Stimulated activated CD4-positive, alpha-beta T cell treated with anti-CD3 and anti-CD28 coated beads, Interleukin-1b, Interleukin-23, amount 100 ng/mL, for 4 hours (primary cell): Measurements from ENCODE around the gene CYB5B.
"Not testable (repeated sequence)": the region's sequence is repeated elsewhere in the genome, so short reads cannot be mapped to it uniquely, and the experiment has no call there.

Experiments
- DNase-seq, 2 donors: peaks; one replicate each; pipeline ENCODE4 v3.0.0-alpha.2; 2020; ENCODE audit warnings: low read depth in 2 of 2

The CYB5B gene

DNA sequence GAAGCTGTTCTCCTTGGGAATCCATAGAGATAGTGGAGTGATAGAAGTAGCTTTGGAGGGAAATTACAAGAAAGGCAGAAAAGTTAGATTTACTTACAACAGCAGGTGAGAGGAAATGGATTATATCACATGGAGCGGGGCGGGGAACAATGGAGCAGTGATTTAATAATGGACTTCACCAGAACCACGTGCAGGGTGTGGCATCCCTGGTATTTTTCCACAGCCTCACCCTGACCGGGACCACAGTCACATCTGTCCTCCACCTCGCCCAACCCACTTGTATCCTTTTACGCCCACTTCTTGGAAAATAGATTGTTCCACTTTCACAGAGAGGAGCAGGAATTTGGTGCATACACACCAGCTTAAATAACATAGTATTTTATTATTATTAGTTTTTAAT, 15.9 kb upstream of the CYB5B start:
- no peak for DNase-seq

DNA sequence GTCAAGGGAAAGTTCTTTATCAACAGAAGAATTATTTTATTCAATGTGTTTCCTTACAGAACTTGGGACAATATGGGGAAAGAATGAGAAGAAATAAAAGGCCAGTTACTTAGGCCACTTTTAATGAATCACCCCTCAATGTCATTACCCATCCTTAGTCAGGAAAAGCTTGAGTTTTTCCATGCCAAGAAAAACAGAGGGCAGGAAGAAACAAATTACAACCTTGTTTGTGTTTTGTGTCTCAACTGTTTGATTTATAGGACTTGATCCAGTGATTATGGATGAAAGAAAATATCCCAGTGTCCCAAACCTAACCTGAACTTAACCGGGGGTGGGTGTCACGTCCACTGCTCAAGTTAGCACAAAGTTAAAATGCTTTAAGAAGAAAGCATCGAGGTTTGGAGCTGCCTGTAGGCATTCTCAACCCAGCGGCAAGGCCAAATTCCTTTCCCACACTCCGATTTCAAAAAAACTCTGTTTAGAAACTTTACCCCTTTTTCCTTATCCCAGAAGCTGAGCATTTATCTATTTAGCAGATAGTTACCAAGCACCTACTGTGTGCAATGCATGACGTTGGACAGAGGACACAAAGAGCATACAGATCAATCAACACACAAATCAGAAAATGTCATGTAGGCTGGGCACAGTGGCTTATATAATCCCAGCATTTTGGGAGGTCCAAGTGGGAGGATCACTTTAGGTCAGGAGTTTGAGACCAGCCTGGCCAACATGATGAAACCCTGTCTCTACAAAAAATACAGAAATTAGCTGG, 14.0 kb upstream of the CYB5B start:
- no peak for DNase-seq

DNA sequence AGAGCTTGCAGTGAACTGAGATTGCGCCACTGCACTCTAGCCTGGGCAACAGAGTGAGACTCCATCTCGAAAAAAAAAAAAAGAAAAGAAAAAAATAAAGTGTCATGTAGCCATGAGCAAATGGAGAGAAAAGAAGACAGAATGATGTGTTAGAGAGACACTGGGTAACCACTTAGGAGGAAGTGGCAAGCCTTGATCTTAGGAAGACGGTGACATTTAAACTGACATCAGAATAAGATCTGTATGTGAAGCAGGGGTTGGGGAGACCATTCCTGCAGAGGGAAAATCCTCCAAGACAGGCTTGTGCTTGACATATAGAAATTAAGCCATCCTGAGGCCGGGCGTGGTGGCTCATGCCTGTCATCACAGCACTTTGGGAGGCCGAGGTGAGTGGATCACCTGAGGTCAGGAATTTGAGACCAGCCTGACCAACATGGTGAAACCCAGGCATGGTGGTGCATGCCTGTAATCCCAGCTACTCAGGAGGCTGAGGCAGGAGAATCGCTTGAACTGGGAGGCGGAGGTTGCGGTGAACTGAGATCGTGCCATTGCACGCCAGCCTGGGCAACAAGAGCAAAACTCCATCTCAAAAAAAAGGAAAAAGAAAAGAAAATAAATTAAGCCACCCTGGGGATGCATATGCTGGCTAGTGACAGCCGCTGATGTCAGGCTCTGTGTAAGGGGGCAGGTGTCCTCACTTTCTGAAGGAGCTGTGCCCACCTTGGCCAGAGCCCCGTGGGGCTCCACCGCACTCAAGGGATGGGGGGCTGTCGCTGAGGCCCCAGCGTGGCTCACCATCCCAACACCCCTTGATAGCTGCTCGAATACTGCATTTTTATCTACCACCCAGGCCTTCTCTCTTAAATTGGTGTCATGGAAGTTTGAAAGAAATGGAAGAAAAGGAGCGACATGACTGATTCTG, 13.1 kb upstream of the CYB5B start:
- DNase-seq, result no peak

DNA sequence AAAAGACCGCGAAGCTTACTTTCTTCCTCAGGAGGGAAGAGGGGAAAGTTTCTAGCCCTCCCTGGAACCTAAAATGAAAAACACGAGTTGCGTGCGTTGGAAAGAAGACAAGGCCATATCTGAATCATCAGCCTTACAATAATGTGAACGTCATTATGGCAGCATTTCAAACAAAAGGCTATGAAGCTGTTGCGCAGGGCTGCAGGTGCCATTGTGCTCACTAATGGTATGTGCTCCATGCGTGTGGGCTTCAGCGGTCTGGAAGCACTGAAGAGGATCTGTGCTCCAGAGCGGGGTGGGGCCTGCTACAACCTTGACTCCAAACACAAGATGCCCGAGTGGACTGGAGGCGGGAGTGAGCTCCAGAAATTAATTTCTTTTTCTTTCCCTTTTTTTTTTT, 12.1 kb upstream of the CYB5B start:
- no peak for DNase-seq

DNA sequence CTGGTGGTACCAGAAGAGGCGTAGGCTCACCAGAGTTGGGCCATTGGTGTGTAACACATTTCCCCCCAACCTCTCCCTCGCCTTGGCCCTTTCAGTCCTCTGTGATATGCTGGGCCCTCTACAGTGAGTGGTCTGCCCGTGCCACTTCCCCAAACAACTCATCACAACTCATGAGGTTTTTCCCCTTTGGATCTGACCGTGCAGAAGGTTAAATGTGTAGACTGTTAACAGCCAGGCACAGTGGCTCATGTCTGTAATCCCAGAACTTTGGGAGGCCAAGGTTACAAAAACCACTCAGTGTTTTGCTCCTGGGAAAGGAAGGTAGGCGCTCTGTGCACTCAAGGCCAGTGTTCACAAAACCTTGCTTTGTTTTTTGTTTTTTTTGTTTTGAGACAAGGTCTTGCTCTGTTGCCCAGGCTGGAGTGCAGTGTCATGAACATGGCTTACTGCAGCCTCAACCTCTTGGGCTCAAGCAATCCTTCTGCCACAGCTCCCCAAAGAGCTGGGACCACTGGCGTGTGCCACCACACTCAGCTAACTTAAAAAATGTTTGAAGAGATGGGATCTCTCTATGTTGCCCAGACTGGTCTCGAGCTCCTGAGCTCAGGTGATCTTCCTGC, 11.3 kb upstream of the CYB5B start:
- DNase-seq, result no peak

DNA sequence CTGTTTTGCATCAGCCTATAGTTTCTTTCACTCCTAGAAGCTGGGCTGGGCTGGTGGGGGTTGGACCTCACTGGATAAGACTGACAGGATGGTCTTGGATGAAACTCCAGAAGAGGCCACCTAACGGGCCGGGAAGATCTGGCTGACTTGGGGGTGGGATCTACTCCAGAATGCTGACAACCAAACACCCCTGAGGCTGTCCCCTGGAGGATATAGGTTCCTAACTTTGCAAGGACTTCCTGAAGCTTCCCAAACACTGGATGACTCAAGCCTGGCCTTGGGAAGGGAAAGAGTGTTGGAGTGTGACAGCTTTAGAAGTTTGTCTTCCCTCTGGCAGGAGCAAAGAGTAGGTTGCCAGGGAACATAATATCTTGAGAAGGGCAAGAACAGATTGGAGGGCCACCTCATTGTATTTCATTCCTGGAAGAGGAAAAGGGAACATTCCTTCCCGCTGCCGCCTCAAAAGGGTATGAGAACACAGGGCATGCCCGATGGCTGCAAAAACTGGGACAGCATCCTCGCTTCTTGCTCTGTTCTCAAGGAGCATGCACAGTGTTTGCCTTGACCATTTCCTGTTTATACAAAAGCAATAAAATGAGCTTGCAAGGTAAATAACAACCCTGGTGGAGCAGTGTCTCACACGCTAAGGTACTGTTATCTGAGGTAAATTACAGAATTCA, 6.8 kb upstream of the CYB5B start:
- DNase-seq, result no peak

DNA sequence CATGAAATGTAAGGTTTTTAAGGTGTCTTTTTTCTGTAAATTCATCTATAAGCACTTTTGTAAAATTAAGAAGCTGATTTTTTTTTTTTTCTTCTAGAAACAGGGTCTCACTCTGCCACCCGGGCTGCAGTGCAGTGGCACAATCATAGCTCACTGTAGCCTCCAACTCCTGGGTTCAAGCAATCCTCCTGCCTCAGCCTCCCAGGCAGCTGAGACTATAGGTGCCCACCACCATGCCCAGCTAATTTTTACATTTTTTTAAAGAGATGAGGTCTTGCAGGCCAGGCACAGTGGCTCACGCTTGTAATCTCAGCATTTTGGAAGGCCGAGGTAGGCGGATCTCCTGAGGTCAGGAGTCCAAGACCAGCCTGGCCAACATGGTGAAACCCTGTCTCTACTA, 4.5 kb upstream of the CYB5B start:
- DNase-seq, result no peak

DNA sequence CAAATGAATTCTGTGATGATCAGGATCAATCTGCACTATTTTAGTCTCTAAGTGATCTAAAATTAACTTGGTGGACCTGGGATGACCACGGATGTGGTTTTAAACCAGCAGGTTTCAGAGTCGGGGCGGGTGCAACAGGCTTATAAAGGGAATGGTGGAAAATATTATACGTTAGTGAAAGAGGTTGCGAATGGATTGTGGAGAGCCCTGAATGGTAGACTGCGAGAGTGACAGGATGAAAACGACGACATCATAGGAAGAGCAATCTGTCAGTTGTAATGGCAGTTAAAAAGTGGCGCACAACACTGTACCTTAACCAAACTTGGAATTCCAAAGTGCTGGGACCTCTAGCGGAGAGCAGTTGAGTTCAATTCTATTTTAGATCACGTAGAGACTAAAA, 1.2 kb upstream of the CYB5B start:
- no peak for DNase-seq

DNA sequence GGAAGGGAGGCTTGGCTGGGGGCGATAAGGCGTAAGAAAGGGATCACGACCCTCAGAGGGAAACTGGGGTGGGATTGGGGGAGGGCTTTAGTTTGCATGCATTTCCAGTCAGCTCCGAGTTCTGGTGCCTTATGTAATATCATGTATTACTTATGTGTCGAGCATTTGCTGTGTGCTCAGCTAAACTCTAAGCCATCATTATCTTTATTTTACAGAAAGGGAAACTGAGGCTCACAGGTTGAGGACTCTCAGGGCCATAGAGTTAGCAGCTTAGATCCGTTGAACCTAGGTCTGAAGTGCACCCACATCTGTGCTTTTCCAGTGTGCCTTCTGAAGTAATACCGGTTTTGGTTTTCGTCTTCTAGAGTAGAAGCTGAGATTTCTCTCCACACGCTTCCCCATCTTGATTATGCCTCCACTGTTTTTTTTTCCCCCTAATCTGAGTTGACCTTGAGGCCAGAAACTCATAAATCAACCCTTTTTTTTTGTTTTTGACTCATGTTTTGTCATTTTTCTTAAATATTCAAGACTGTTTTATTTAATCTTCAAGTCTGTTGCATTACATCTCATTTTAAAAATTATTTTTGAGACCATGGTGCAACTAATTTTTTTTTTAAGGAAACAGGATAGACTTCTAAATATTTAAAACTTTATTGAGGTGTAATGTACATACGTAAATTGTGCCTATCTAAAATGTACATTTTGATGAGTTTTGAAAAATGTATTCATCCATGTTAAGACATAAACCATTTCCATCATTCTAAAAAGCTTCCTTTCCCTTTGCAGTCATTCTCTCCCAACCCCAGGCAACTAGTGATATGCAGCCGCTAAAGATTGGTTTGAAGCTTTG, 741 bp downstream of the CYB5B start:
- no peak for DNase-seq

DNA sequence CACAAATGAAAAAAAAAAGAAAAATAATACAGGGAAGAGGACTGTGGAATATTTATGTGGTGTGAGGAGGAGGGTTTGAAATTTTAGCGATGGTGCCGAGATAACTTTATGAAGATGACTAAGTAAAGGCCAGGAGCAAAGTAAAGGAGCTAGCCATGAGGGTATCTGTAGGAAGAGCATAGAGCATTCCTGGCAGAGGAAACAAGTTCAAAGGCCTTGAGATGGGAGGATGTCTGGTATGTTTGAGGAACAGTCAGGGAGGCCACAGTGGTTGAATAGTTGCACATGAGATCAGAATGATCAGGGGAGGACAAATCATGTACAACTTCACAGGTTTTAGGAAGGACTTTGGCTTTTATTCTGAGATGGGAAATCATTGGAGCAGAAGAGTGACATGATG, 4.2 kb downstream of the CYB5B start:
- no peak for DNase-seq

DNA sequence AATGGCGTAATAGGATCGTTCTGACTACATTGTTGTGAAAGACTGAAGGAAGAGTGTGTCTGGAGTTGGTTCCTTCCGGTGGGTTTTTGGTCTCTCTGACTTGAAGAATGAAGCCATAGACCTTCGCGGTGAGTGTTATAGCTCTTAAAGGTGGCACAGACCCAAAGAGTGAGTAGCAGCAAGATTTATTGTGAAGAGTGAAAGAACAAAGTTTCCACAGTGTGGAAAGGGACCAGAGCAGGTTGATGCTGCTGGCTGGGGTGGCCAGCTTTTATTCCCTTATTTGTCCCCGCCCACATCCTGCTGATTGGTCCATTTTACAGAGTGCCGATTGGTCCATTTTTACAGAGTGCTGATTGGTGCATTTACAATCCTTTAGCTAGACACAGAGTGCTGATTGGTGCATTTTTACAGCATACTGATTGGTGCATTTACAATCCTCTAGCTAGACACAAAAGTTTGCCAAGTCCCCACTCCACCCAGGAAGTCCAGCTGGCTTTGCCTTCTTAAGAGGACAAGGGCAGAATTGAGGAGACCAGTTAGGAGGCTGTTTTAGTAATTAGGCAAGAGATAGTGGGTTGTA, 4.7 kb downstream of the CYB5B start:
- not testable (repeated sequence) for DNase-seq

DNA sequence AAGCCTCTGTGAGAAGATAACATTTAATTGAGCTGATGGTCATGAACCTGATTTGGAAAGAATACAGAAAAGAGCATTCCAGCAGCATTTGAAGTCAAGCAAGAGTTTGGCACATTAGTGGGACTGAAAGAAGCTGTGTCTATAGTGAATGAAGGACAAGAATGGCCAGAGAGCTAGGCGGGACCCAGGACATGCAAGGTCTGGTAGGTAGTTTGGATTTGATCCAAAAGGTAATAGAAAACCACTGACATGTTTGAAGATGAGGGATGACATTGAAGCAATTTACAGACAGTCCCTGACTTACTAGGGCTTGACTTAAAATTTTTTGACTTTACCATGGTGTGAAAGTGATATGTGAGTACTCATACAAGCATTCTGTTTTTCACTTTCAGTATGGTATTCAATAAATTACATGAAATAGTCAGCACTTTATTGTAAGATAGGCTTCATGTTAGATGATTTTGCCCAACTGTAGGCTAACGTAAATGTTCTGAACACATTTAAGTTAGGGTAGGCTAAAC, 7.6 kb downstream of the CYB5B start:
- no peak for DNase-seq

DNA sequence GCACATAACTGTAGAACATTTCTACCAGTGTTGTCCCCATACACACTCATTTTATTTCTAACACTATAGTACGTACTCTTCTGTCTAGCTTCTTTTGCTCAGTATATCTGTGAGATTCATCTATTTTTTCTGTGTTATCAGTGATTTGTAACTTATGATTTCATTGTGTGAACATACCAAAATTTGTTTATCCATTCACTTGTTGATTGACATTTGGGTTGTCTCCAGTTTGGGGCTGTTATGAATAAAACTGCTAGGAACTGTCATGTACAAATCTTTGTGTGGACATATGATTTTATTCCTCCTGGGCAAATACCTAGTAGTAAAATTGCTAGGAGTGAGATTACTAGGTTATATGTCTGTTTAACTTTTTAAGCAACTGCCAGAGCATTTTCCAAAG, 9.6 kb downstream of the CYB5B start:
- no peak for DNase-seq

DNA sequence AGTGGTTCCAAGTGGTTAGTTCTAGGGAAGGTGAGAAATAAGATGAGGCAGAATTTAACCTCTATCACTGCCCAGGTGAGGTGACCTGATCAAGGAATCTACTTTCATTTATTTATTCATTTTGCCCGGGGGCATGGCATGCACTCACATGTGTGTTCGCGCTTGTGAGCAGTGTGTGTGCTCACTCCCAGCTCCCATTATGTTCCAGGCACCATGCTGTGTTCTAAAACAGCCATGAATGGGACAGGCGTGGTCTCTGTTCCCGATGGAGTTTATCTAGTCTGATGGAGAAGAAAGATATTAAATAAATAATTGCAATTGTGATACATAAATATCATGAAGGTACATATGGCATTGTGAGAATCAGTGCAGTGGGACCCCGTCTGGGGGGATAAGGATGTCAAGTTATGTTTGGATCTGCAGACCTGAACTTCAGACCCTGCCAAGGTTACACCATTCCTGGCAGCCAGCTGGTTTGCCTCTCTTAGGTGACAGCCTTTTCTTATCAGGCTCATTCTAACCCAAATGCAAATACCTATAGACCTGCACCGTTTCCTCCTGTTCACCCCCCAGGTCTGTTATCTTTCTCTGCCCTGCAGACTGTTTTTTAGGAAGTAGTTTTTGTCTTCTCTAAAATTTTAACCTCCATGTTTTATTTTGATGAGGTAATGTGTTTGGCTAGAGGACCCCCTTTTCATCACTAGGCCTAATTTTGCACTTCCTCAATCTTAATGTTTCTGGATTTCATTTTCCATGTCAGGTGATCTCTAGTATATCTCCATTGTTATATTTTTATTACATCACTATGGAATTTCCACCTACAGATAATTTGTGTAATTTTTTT, 11.8 kb downstream of the CYB5B start:
- DNase-seq, result no peak

DNA sequence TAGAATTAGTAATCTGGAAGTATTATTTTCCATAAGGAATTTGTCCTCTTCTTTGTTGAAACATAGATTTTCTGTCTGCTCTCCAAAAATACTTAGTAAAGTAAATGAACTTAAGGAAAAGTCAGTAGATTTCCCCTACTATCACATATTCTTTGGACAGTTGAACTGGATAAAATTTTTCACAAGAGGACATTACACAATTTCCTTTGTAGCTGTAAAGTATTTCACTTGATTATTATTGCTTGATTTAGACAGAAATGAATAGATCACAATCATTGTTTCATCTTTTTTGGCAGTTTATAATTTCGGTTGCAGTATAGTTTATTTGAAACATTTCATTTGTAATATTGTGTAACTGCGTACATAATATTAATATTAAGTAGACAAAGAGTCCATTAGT, 12.5 kb downstream of the CYB5B start:
- DNase-seq, result no peak

DNA sequence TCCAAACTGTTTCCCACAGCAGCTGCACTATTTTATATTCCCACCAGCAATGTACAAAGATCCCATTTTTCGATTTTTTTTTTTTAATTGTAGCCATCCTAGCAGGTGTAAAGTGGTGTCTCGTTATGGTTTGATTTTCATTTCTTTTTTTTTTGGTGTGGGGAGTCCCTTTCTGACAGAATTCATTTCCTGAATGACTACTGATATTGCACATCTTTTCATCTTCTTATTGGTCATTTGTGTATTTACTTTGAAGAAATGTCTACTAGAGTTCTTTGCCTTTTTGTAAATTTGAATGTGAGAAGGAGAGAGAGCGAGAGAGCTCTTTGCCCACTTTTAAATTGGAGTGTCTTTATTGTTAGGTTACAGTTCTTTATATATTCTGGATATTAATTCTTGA, 14.0 kb downstream of the CYB5B start:
- no peak for DNase-seq

DNA sequence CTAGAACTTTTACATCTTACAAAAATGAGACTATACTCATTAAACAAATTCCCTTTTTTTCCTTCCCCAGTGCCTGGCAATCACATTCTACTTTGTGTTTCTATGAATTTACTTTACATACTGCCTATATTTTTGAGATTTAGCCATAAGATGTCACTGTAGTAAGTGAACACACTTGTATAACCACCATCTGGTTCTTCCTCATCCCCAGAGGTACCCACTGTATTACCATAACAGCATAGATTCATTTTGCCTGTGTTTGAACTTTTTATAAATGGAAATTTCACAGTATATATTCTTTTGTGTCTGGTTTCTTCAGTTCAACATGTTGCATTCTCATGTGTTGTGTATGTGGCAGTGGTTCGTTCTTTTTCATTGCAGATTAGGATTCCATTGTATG, 15.8 kb downstream of the CYB5B start:
- no peak for DNase-seq

DNA sequence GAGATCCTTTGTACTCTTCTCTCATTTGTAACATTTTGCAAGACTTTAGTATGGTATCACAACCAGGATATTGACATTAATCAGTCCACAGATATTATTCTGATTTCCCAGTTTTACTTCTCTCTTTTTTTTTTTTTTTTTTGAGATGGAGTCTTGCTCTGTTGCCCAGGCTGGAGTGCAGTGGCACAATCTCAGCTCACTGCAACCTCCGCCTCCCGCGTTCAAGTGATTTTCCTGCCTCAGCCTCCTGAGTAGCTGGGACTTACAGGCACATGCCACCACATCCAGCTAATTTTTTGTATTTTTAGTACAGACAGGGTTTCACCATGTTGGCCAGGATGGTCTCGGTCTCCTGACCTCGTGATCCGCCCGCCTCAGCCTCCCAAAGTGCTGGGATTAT, 16.6 kb downstream of the CYB5B start:
- not testable (repeated sequence) for DNase-seq

DNA sequence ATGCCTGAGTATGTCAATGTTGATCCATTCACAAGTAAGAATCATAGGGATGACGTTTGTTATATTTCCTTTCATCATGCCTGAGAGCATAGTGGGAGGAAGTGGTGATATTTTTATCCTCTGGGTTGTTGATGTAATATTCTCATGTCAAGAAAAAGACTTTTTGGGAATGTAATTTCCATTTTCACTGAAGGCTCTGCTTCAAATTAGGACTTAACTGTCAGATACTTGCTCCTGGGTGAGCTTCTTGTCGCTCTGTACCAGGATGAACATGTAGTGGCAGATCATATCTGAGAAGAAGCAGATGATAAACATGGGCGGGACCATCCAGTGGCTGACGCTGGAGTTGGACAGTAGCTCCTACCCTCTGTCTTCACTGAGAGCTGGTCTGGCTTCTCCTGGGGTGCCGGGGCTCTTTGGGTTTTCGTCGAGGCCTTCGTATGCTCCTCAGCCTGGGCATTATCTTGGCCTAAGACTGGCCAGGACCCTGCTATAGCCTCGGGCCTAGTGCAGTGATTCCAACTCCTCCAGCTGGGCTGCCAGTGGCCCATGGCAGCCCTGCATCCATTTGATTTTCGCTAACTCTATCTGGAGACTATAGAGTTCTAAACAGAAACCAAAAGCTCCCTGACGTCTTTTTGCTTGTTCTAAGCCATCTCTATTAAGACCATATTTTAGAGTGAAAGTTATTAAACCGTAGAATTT, 19.7 kb downstream of the CYB5B start:
- DNase-seq, result peak in 1 of 2 donors; percentile 1
